Central memory CD8-positive, alpha-beta T cell (primary cell): ENCODE measurements around the gene HPCAL1.

ENCODE experiments used
- ATAC-seq: fragments of 150-1000 bp; cut with Tn5 transposase; replicated peaks from 2 replicates; pipeline ENCODE4 v1.10.0; 2022; ENCODE audit warnings: mild to moderate bottlenecking, moderate FRiP score, moderate number of reproducible peaks; ENCODE audit not compliant: poor library complexity, severe bottlenecking; ENCODE audit errors: extremely low read depth
- DNase-seq, 2 donors: peaks; one replicate each; pipeline ENCODE4 v3.0.0; 2021; ENCODE audit warnings: low spot score in 2 of 2
- H3K27ac Mint-ChIP-seq: one replicate; pipeline ENCODE4 v1.8.0; 2022; ENCODE audit warnings: low read depth, mild to moderate bottlenecking, moderate library complexity, mixed read lengths
- H3K27me3 Mint-ChIP-seq: one replicate; pipeline ENCODE4 v1.8.0; 2022; ENCODE audit warnings: mixed read lengths
- H3K36me3 Mint-ChIP-seq: one replicate; pipeline ENCODE4 v1.8.0; 2022; ENCODE audit warnings: mild to moderate bottlenecking, moderate library complexity, mixed read lengths; ENCODE audit not compliant: insufficient read depth
- H3K4me1 Mint-ChIP-seq: one replicate; pipeline ENCODE4 v1.8.0; 2022; ENCODE audit warnings: mixed read lengths
- H3K4me3 Mint-ChIP-seq: one replicate; pipeline ENCODE4 v1.8.0; 2022; ENCODE audit warnings: mild to moderate bottlenecking, moderate library complexity, mixed read lengths
- H3K9me3 Mint-ChIP-seq: one replicate; pipeline ENCODE4 v1.8.0; 2022; ENCODE audit warnings: mixed read lengths

The HPCAL1 gene

DNA sequence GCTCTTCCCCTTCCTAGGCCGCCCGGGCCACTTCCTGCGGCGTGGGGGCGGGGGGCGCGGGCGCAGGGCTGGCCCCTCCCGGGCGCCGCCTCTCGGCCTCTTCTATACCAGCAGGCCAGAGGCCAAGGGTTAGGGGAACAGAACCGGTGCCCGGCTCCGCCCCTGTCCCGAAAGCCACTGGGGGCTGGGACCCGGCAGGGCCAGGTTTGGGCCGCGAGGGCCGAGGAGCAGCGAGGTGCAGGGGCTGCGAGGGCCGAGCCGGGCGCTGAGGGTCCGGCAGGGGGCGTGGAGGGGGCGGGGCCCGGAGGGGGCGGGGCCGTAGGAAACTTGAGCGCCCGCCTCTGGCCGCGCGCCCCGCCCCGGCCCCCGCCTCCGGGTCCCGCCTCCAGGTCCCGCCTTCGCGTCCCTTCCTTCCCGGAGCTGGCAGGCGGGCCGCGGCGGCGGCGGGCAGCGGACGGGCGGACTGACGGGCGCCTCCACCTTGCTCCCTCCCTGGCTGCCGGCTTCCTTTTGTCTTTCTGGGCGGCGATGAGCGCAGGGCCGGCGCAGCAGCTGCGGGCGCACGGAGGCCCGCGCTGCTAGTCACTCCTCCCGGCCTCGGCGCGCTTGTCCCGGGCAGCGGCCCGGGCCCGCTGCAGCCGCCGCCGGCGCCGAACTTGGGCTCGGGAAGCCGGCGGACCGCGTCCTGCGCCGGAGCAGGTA, at the start of gene HPCAL1:
HPCAL1 (plus strand) TSS at position 426 of the 702 bp plus-strand sequence. CDS start 116,854 bp downstream, outside the sequence.
- peak; percentile 70 for ATAC-seq
- H3K27ac Mint-ChIP-seq, result peak within 1 kb of the TSS; percentile 16
- H3K4me3 Mint-ChIP-seq, result peak within 1 kb of the TSS; percentile 94

GRCh38 chr2:10253596-10254372, 48.9 kb upstream of the HPCAL1 start:
- H3K36me3 Mint-ChIP-seq, result no peaks in the 10 kb centered on the region
- peaks cover 12% of the 10 kb centered on the region for H3K27me3 Mint-ChIP-seq
- H3K9me3 Mint-ChIP-seq, result peaks cover 8% of the 10 kb centered on the region
- no peak for DNase-seq
- H3K27ac Mint-ChIP-seq, result no peak overlapping the region
- no peak for ATAC-seq
- no peak overlapping the region for H3K4me3 Mint-ChIP-seq
- H3K4me1 Mint-ChIP-seq, result peaks cover 5% of the 10 kb centered on the region

More for the DNA sequence above, at the start of gene HPCAL1:
- DNase-seq, result peak; percentile 73 to 76
- H3K36me3 Mint-ChIP-seq, result peaks cover 2% of the 10 kb centered on the region
- H3K4me1 Mint-ChIP-seq, result peaks cover 53% of the 10 kb centered on the region
- H3K9me3 Mint-ChIP-seq, result no peaks in the 10 kb centered on the region
- no peaks in the 10 kb centered on the region for H3K27me3 Mint-ChIP-seq

- ATAC-seq (no peak), DNase-seq (no peak)
- Mint-ChIP-seq H3K36me3 (no peaks in the 10 kb centered on the region), H3K4me3 (no peak overlapping the region), H3K27me3 (peaks cover 13% of the 10 kb centered on the region), H3K9me3 (peaks cover 8% of the 10 kb centered on the region), H3K27ac (no peak overlapping the region), H3K4me1 (peaks cover 5% of the 10 kb centered on the region)
Observed at GRCh38 chr2:10254373-10255188, 48.1 kb upstream of the HPCAL1 start.

DNA sequence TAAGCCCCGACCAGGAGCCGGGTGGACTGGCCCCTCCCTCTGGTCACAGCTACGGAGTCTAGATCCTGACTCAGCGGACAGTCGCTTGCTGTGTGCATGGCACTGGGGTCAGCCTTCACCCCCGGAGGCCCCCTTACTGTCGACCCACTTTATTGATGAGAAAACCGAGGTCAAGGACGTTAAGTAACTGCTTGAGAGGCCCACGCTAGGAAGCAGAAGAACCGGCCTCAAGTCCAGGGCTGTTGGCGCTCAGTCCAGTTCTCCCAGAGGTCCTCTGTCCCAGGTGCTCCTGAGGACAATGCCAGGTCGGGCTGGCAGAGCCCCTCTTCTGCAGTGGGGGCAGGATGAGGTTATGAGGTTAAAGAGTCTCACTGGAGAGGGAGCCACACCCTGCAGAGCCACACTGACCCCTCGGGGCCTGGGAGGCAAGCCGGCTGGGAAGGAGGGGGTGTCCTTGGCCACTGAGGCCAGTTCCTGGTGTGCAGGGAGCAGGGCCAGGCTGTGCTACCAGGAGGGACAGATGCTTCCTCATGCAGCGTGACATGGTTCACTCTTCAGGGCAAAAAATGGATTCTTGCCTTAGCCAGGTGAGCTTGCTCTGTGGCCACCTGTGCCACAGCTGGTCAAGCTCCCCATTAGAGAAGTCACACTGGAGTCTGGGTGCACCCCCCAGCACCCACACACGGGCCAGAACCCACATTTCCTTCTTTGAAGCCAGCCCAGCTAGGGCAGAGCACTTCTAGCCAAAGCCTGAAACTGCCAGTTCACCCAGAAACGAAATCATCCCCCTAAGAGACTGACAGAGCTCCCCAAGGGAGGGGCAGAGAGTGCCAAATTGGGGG, 47.3 kb upstream of the HPCAL1 start:
- peaks cover 13% of the 10 kb centered on the region for H3K27me3 Mint-ChIP-seq
- H3K4me1 Mint-ChIP-seq, result peaks cover 5% of the 10 kb centered on the region
- ATAC-seq, result no peak
- H3K4me3 Mint-ChIP-seq, result no peak overlapping the region
- no peaks in the 10 kb centered on the region for H3K36me3 Mint-ChIP-seq
- H3K9me3 Mint-ChIP-seq, result peaks cover 5% of the 10 kb centered on the region
- no peak overlapping the region for H3K27ac Mint-ChIP-seq
- DNase-seq, result no peak

- H3K27ac Mint-ChIP-seq, result no peak overlapping the region
- H3K4me1 Mint-ChIP-seq, result peaks cover 5% of the 10 kb centered on the region
- peaks cover 13% of the 10 kb centered on the region for H3K27me3 Mint-ChIP-seq
- no peak for DNase-seq
- H3K4me3 Mint-ChIP-seq, result no peak overlapping the region
- H3K36me3 Mint-ChIP-seq, result no peaks in the 10 kb centered on the region
- H3K9me3 Mint-ChIP-seq, result no peaks in the 10 kb centered on the region
- ATAC-seq, result no peak
Observed at GRCh38 chr2:10256031-10256514, 46.6 kb upstream of the HPCAL1 start.

DNA sequence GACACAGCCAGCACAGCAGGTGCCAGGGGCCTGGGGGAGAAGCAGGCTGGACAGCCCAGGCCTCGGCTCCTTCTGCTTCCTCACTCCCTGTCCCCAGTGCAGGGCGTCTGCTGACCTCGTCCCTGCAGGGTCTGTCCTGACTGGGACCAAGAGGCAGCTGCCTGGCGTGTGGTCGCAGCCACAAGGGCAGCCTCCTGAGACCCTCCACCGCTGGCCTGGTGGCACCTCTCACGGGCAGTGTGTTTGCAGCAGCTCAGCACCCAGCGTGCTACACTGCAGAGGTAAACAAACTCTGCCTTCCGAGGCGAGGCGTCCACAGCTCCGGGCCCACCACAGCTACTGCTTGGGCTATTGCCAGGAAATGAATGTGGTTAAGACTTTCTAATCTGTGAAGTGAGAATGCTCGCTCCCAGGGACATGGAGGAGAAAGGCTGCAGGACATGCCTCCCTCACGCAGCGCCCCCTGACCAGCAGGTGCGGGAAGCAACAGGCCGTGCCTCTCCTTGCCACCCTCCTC, 46.1 kb upstream of the HPCAL1 start:
- no peaks in the 10 kb centered on the region for H3K36me3 Mint-ChIP-seq
- no peak for DNase-seq
- ATAC-seq, result no peak
- peaks cover 5% of the 10 kb centered on the region for H3K4me1 Mint-ChIP-seq
- no peak overlapping the region for H3K27ac Mint-ChIP-seq
- no peak overlapping the region for H3K4me3 Mint-ChIP-seq
- peaks cover 13% of the 10 kb centered on the region for H3K27me3 Mint-ChIP-seq
- H3K9me3 Mint-ChIP-seq, result no peaks in the 10 kb centered on the region

DNA sequence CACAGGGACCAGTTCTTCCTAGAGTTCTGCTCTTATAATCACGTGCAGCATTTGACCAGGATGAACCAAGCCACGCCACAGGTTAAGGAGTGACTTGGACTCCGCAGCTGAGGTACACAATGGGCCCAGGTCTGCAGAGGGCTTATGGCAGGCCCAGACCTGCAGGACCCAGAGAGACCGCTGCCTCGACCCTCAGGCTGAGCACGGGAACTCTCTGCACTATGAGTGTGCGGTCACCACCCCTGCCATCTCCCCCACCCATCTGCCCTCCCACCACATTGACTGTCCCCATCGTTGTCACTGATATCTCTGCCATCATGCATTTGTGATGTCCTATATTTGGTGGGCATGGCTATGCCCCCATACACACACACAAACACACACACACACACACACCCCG, 45.7 kb upstream of the HPCAL1 start:
- peaks cover 5% of the 10 kb centered on the region for H3K4me1 Mint-ChIP-seq
- DNase-seq (no peak), ATAC-seq (no peak)
- no peaks in the 10 kb centered on the region for H3K9me3 Mint-ChIP-seq
- no peaks in the 10 kb centered on the region for H3K36me3 Mint-ChIP-seq
- H3K27me3 Mint-ChIP-seq, result peaks cover 13% of the 10 kb centered on the region
- no peak overlapping the region for H3K4me3 Mint-ChIP-seq
- no peak overlapping the region for H3K27ac Mint-ChIP-seq

- no peaks in the 10 kb centered on the region for H3K9me3 Mint-ChIP-seq
- H3K4me1 Mint-ChIP-seq, result peaks cover 5% of the 10 kb centered on the region
- H3K36me3 Mint-ChIP-seq, result no peaks in the 10 kb centered on the region
- H3K27me3 Mint-ChIP-seq, result peaks cover 13% of the 10 kb centered on the region
- H3K27ac Mint-ChIP-seq, result no peak overlapping the region
- DNase-seq (no peak), ATAC-seq (no peak)
- no peak overlapping the region for H3K4me3 Mint-ChIP-seq
Observed at GRCh38 chr2:10257500-10258147, 45.1 kb upstream of the HPCAL1 start.

GRCh38 chr2:10258326-10258725, 44.4 kb upstream of the HPCAL1 start:
- Mint-ChIP-seq H3K27ac (no peak overlapping the region), H3K36me3 (no peaks in the 10 kb centered on the region), H3K27me3 (peaks cover 13% of the 10 kb centered on the region), H3K4me1 (peaks cover 5% of the 10 kb centered on the region), H3K9me3 (no peaks in the 10 kb centered on the region), H3K4me3 (no peak overlapping the region)
- ATAC-seq, result no peak
- no peak for DNase-seq

DNA sequence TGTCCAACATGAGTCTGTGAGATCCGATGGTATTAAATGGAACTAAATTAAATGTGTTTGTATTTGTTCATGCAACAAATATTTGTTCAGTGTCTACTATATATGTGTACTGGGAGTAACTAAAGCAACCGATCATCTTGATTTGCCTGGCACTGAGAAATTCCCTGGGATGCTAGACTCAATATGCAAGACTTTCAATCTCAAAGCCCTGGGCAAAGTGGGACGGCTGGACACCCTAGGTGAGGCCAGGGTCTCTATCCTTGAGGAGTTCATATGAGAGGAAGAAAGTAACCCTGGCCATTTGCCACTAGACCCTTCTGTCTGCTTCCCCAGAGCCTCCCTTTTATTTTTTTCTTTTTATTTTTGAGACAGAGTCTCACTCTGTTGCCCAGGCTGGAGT, 44.0 kb upstream of the HPCAL1 start:
- no peaks in the 10 kb centered on the region for H3K36me3 Mint-ChIP-seq
- DNase-seq (no peak), ATAC-seq (no peak)
- peaks cover 13% of the 10 kb centered on the region for H3K27me3 Mint-ChIP-seq
- H3K4me1 Mint-ChIP-seq, result peaks cover 5% of the 10 kb centered on the region
- no peaks in the 10 kb centered on the region for H3K9me3 Mint-ChIP-seq
- no peak overlapping the region for H3K4me3 Mint-ChIP-seq
- no peak overlapping the region for H3K27ac Mint-ChIP-seq

- ATAC-seq (no peak), DNase-seq (no peak)
- peaks cover 13% of the 10 kb centered on the region for H3K27me3 Mint-ChIP-seq
- H3K4me1 Mint-ChIP-seq, result peaks cover 5% of the 10 kb centered on the region
- H3K36me3 Mint-ChIP-seq, result no peaks in the 10 kb centered on the region
- no peak overlapping the region for H3K27ac Mint-ChIP-seq
- H3K9me3 Mint-ChIP-seq, result no peaks in the 10 kb centered on the region
- H3K4me3 Mint-ChIP-seq, result no peak overlapping the region
Observed at GRCh38 chr2:10260130-10260529, 42.6 kb upstream of the HPCAL1 start.
